ENCODE measurements around the gene S100A11. TPM values are rescaled to one million over a fixed set of nuclear protein-coding genes. Genes with fewer than 3 reads are reported as not detected.

Gene S100A11
- total RNA-seq, 1 experiment from 2014 or later: 474 TPM

GRCh38 chr1:152042030-152042429 lies 5.2 kb upstream of the S100A11 start:
- no peaks in the 10 kb centered on the region for H3K27me3 ChIP-seq (ENCODE audit: control insufficient read depth, insufficient read depth, low read length)
- no TSS peak for BruUV-seq (replicated peaks)
- ATAC-seq (no peak), DNase-seq (ENCODE audit: low read depth, low spot score) (no peak)
- in situ Hi-C loops (cut with HindIII; ENCODE audit: low pct_unique_long_range_greater_than_20kb, low sequenced_read_pairs): no loop called here
- H3K36me3 ChIP-seq (ENCODE audit: control insufficient read depth, insufficient read depth, low read length): no peaks in the 10 kb centered on the region
- H3K9me3 ChIP-seq (ENCODE audit: control insufficient read depth, insufficient read depth, low read depth, low read length): peaks cover 9% of the 10 kb centered on the region; the same call in 1 of the 2 replicates
- POLR2A ChIA-PET: no interaction called here
- H3K27ac ChIP-seq (ENCODE audit: low read length): no peak overlapping the region
- no peak for TF ChIP-seq TCF7L2 (IDR thresholded peaks at IDR 0.05; ENCODE audit: low read depth, low read length)
- TF ChIP-seq, protein P1, sequence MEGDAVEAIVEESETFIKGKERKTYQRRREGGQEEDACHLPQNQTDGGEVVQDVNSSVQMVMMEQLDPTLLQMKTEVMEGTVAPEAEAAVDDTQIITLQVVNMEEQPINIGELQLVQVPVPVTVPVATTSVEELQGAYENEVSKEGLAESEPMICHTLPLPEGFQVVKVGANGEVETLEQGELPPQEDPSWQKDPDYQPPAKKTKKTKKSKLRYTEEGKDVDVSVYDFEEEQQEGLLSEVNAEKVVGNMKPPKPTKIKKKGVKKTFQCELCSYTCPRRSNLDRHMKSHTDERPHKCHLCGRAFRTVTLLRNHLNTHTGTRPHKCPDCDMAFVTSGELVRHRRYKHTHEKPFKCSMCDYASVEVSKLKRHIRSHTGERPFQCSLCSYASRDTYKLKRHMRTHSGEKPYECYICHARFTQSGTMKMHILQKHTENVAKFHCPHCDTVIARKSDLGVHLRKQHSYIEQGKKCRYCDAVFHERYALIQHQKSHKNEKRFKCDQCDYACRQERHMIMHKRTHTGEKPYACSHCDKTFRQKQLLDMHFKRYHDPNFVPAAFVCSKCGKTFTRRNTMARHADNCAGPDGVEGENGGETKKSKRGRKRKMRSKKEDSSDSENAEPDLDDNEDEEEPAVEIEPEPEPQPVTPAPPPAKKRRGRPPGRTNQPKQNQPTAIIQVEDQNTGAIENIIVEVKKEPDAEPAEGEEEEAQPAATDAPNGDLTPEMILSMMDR (IDR thresholded peaks at IDR 0.05): no peak
- no peak for TF ChIP-seq POLR2AphosphoS5 (IDR thresholded peaks at IDR 0.05; ENCODE audit: low read depth, low read length)
- TF ChIP-seq SIN3A (IDR thresholded peaks at IDR 0.05; ENCODE audit: borderline replicate concordance, insufficient read depth, low read depth, low read length): no peak
- TF ChIP-seq, protein P2, sequence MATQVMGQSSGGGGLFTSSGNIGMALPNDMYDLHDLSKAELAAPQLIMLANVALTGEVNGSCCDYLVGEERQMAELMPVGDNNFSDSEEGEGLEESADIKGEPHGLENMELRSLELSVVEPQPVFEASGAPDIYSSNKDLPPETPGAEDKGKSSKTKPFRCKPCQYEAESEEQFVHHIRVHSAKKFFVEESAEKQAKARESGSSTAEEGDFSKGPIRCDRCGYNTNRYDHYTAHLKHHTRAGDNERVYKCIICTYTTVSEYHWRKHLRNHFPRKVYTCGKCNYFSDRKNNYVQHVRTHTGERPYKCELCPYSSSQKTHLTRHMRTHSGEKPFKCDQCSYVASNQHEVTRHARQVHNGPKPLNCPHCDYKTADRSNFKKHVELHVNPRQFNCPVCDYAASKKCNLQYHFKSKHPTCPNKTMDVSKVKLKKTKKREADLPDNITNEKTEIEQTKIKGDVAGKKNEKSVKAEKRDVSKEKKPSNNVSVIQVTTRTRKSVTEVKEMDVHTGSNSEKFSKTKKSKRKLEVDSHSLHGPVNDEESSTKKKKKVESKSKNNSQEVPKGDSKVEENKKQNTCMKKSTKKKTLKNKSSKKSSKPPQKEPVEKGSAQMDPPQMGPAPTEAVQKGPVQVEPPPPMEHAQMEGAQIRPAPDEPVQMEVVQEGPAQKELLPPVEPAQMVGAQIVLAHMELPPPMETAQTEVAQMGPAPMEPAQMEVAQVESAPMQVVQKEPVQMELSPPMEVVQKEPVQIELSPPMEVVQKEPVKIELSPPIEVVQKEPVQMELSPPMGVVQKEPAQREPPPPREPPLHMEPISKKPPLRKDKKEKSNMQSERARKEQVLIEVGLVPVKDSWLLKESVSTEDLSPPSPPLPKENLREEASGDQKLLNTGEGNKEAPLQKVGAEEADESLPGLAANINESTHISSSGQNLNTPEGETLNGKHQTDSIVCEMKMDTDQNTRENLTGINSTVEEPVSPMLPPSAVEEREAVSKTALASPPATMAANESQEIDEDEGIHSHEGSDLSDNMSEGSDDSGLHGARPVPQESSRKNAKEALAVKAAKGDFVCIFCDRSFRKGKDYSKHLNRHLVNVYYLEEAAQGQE (IDR thresholded peaks at IDR 0.05; ENCODE audit: insufficient read depth in 1 of 2, low read depth in 2 of 2, low read length in 1 of 2): no peak
- intact Hi-C loops (cut with micrococcal nuclease; ENCODE audit: unreplicated experiment): no loop called here
- no peak overlapping the region for H3K4me3 ChIP-seq (ENCODE audit: low read depth in 2 of 2, low read length in 2 of 2)
- peaks cover 2% of the 10 kb centered on the region; the same call in 1 of the 2 replicates for H3K4me1 ChIP-seq (ENCODE audit: control insufficient read depth, insufficient read depth, low read length)
- CTCF ChIA-PET: interaction anchor here (0.5 kb wide), 1 partner anchor 214 kb away, joined by 5 read pairs; no protein-coding TSS in a partner anchor

DNA sequence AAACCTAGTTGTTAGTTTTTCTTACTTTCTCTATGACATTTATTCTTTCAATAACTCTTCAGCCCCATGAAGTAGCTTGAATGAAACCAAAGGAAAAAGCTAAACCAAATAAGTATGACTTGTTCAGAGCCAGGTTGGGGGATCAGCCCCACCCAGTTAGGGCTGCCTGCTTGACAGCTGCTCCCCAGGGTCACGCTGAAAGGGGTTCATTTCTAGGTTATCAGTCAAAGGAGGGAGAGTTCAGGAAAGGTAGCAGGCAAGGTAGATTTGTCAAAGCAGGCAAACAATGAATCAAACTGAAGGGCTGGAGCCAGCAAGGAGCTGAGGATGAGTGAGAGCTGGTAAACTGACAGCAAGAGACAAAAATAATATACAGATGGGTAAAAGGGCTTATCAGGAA lies 3.1 kb upstream of the S100A11 start:
- Histone ChIP-seq H3K27me3 (ENCODE audit: control insufficient read depth, insufficient read depth, low read length) (no peaks in the 10 kb centered on the region), H3K9me3 (ENCODE audit: control insufficient read depth, insufficient read depth, low read depth, low read length) (no peaks in the 10 kb centered on the region), H3K36me3 (ENCODE audit: control insufficient read depth, insufficient read depth, low read length) (peaks cover 7% of the 10 kb centered on the region; the same call in 1 of the 2 replicates), H3K4me1 (ENCODE audit: control insufficient read depth, insufficient read depth, low read length) (peaks cover 10% of the 10 kb centered on the region), H3K27ac (ENCODE audit: low read length) (no peak overlapping the region), H3K4me3 (ENCODE audit: low read depth in 2 of 2, low read length in 2 of 2) (no peak overlapping the region)
- no peak for ATAC-seq
- CTCF ChIA-PET: no interaction called here
- no peak for DNase-seq (ENCODE audit: low read depth, low spot score)
- TF ChIP-seq POLR2AphosphoS5 (IDR thresholded peaks at IDR 0.05; ENCODE audit: low read depth, low read length) (no peak), TCF7L2 (IDR thresholded peaks at IDR 0.05; ENCODE audit: low read depth, low read length) (no peak), SIN3A (IDR thresholded peaks at IDR 0.05; ENCODE audit: borderline replicate concordance, insufficient read depth, low read depth, low read length) (no peak)
- TF ChIP-seq, protein P2 (IDR thresholded peaks at IDR 0.05; ENCODE audit: insufficient read depth in 1 of 2, low read depth in 2 of 2, low read length in 1 of 2): no peak
- TF ChIP-seq, protein P1 (IDR thresholded peaks at IDR 0.05): no peak
- intact Hi-C loops (cut with micrococcal nuclease; ENCODE audit: unreplicated experiment) (no loop called here), in situ Hi-C loops (cut with HindIII; ENCODE audit: low pct_unique_long_range_greater_than_20kb, low sequenced_read_pairs) (no loop called here)
- BruUV-seq (replicated peaks): no TSS peak
- POLR2A ChIA-PET: no interaction called here
